Left lobe of liver (tissue), 2 donors: Measurements from ENCODE around the gene PLA2G2F. TPM values are rescaled to one million over a fixed set of nuclear protein-coding genes. Genes with fewer than 3 reads are reported as not detected.
A peak's percentile ranks its signal among the peaks of the same experiment; 100 is the strongest.
"Not testable (repeated sequence)": the region's sequence is repeated elsewhere in the genome, so short reads cannot be mapped to it uniquely, and the experiment has no call there.

Experiments used
- ATAC-seq: fragments of 200-7000 bp; cut with Tn5 transposase; one replicate; pipeline ENCODE4 v1.9.1; 2020; ENCODE audit warnings: mild to moderate bottlenecking, moderate library complexity
- DNase-seq: peaks from one replicate; pipeline ENCODE4 v3.0.0-alpha.2; 2020; ENCODE audit warnings: low spot score
- total RNA-seq: library from RNA; stranded (reverse); gene quantifications from one replicate; pipeline ENCODE4 v1.2.1, GENCODE V29; 2021
- donor health status: DM: no; HTN: no; CAD: no; lungs with moderate emphysema.
- donor health status: DM: no; HTN: yes; CAD: no.

PLA2G2F gene
- total RNA-seq, 1 donor from 2014 or later = not detected

DNA sequence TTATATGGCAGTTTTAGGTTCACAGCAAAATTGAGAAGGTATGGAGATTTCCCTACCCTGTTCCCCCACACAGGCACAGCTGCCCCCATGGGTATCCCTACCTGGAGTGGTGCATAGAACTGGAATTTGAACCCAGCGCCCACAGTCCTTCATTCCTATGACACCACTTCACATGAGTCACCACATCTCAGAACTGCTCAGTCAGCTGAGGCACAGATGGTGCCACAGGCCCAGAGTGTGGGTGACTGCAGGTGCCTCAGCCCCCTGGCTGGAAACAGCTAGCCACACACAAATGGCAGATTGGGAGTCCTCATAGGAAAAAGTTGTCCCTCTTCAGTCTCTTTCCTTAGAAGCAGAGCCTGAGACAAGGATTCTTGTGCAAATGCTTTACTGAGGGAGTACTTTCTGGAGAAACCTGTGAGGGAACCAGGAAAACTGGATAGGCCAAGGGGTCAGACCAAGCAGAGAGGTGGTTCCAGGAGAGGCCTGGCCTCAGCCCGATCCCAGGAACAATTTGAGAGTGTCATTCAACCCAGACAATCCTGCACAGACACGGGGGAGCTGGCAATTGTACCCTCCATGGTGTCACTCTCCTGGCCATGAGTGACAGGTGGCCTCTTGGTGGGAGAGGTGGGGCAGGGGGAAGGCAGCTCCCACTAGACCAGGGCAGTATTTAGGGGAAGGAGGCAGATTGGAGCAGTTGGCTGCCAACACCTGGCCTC is 26.7 kb upstream of the PLA2G2F start:
- ATAC-seq (no peak), DNase-seq (no peak)

DNA sequence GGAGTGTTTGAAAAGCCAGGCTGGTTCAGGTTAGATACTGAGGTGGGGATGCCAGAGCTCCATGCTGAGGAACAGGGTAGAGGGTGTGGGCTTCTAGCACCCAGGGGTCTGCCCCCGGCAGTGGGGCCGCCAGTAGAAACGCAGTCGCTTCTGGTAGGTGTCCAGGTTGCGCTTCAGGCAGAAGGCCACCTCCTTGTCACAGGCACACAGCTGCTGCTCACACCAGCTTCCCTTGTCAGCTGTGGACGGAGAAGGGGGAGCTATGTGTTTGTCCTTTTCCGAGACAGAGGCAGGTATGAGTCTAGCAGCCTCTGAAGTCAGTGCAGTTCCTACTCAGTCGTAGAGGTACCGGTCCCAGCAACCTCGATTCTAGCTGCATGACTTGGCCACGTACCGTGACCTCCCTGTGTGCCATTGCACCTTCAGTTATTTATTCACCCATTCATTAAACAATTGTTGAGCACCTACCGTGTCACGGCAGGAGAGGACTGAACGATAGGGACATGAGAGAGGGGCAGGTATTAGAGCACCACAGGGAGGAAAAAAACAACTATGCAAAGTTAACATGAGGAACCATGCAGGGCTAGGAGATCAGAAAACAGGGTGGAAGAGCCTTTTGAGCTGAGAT is 25.0 kb upstream of the PLA2G2F start:
- ATAC-seq (no peak), DNase-seq (no peak)

DNA sequence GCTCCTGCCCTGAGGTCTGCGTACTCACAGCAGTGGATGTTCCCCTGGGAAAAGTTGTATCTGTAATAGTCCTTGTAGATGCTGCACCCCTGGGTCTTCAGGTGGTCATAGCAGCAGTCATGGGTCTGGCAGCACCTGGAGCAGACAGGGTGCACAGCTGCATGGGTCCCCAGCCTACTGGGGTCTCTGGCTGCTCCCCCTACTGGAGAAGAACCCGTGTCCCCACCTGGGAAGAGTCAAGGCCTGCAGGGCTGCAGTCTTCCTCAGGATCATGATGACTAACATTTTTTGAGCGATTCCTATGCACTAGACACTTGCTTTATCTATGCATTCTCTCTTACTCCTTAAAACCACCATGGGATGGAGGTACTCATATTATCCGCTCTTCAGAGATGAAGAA is 23.6 kb upstream of the PLA2G2F start:
- DNase-seq = no peak

DNA sequence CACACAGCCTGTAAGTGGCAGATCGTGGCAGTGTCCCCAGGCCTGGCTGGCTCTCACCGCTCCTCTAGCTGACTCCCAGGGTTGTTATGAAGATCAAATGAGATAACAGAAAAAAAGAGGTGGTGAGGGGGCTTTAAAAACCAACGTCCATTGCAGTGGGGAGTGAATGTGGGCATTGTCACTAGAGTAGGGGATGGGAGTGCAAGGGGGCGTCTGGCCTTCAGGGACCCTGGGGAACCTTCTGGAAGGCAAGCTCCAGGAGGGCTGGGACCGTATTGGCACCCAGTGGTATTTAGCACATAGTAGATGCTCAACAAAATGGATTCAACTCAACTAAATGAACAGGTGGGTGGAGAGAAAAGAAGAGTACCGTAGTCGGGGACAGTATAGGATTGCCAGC is 23.2 kb upstream of the PLA2G2F start:
- no peak for DNase-seq
- no peak for ATAC-seq

More for the DNA sequence above, 23.6 kb upstream of the PLA2G2F start:
- ATAC-seq = no peak

DNA sequence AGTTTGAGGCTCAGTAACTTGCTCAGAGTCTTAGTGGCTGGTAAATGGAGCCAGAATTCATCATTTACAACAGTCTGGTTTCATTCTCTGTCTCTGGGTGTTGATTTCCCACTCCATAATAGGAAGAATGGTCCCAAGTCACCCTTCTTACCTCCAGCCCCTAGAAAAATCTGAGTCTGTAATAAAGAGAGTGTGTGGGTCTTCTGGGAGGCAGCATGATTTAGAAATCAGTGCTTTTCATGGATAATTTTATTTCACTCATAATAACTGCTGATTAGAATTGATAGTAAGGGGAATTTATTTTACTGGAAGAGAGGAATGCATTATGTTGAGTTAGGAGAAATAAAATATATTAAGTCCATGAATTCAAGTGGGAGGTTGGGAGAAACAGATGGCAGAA is 21.9 kb upstream of the PLA2G2F start:
- no peak for DNase-seq

DNA sequence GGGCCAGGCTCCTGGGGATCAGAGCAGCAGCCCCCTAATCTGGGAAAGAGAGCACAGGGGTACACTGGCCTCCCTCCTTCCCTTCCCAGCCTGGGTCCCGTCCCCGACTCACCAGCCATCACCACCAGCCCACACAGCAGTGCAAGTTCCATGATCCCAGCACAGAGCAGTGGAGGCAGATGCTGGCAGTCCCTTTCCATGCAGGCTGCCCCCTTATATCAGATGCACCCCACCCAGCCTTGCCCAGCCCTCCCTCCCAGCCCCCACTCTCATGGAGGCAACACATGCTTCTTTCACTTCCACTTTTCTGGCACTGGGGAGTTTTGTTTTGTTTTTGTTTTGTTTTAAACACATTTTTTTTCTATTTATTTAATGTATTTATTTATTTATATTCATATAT is 19.8 kb upstream of the PLA2G2F start, which contains the start of gene PLA2G2D:
Gene PLA2G2D (minus strand): TSS at position 190 of the 400 bp plus-strand sequence. CDS start 38 bp downstream, at position 152.
- no peak for ATAC-seq
- DNase-seq = no peak

More for the DNA sequence above, 21.9 kb upstream of the PLA2G2F start:
- no peak for ATAC-seq

DNA sequence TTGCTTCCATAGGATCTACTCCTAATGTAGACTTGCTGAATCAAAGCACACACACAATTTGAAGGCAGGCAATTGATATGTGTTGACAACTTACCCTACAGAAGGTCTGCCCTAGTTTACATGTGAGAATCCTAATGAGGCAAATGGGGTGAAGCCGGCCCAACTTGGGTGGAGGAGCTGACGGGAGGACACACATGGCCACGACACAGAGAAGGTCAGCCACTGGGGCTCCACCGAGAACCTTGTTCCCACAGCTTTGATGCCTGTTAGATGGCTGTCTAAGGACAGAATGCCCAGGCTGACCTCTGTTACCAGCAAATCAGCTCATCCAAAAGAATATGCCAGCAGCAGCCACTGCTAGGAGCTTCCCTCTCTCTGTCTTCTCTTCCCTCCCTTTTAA is 18.3 kb upstream of the PLA2G2F start:
- no peak for ATAC-seq
- no peak for DNase-seq

DNA sequence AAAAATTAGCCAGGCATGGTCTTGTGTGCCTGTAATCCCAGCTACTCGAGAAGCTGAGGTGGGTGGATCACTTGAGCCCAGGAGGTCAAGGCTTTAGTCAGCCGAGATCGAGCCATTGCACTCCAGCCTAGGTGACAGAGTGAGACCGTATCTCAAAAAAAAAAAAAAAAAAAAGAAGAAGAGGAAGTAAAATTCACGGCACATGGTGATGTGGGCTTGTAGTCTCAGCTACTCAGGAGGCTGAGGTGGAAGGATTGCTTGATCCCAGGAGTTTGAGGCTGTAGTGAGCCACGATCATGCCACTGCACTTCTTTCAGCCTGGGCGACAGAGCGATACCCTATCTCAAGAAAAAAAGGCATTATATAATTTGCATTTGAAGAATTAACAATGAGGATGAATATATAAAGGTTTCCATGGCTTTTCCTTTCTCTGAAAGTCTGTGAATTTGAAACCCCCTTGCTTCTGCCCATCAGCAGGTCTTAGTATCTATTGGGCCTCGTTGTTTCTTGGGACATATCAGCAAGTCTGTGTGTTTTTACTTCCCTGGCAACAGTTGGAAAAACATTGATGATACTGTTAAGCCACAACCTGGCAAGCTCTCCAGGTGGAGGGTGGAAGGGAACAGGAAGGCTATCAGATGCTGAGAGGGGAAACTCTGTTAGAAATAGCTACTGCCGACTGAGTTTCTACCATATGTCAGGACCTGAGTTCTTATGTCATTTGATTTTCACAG is 15.2 kb upstream of the PLA2G2F start:
- DNase-seq = no peak
- ATAC-seq = no peak

DNA sequence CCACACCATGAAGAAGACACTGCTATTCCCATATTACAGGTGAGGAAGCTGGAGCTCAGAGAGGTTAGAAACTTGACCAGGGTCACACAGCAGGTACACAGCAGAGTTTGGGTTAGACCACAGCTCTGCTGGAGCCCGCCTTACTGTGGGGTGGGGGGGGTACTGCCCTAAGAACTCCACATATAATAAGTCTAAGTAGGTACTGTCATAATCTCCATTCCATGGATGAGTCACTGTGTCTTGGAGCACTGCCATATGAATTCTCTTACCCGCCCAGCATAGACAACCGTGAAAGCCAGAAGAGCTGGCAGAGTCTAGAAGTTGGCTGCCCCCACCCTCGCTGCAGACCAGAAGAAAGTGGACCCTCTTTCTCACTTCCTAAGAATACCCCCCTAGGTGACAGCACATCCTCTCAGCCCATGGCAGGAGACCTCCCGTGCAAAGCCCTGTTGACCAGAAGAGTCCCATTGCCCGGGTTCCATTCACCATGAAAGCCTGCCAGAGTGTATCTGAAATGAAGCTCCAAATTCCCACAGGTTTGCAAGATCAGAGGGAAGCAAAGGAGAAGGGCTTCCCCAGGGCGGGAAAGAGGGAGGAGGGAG is 14.6 kb upstream of the PLA2G2F start:
- ATAC-seq (peak; percentile 26), DNase-seq (no peak)

DNA sequence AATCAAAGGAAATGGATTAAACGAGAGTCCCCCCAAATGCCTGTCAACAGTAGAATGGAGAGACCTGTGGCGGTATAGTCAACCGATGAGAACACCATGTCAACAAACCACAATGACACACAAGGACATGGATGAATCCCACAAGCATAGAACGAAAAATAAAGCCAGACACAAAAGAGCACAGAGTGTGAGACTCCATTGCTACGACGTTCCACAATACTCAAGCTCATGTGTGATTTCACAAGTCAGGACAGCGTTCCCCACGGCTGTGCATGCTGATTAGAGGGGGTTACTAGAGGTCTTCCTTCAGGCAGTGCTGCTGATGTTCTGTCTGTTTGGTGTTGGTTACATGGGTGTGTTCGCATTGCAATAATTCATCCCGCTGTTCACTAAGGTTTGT is 14.0 kb upstream of the PLA2G2F start:
- DNase-seq (no peak), ATAC-seq (peak; percentile 26)

DNA sequence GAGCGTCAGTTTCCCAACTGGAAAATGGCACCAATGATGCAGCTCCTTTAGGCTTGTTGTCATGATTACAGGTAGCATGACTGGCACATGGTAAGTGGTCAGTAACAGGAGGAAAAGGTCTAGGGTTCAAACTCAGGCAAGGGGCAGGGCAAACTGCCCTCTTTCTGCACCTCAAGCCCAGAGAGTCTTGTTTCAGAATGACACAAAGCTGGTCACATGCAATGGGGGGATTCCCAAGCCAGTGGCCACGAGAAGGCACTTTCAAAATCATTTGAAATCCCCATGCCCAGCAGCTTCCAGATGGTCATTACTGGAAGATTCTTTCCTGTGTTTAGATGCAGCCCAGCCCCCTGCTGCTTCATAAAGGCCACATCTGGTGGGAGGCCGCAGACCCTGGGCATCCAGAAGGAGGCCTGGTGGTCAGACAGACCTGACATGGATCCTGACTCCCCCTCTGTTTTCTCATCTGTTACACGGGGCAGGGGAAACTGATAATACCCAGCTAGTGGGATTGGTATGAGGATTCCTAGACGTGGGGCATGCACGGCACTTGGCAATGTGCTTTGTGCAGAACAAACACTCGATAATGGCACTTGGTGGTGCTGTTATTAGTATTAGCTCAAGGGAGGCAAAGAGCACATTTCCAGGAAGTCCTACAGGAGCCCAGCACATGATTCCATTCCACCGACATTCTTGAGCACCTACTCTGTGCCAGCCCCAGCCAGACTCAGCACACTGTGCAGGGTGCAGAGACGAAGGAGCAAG is 12.9 kb upstream of the PLA2G2F start:
- DNase-seq = no peak
- no peak for ATAC-seq

DNA sequence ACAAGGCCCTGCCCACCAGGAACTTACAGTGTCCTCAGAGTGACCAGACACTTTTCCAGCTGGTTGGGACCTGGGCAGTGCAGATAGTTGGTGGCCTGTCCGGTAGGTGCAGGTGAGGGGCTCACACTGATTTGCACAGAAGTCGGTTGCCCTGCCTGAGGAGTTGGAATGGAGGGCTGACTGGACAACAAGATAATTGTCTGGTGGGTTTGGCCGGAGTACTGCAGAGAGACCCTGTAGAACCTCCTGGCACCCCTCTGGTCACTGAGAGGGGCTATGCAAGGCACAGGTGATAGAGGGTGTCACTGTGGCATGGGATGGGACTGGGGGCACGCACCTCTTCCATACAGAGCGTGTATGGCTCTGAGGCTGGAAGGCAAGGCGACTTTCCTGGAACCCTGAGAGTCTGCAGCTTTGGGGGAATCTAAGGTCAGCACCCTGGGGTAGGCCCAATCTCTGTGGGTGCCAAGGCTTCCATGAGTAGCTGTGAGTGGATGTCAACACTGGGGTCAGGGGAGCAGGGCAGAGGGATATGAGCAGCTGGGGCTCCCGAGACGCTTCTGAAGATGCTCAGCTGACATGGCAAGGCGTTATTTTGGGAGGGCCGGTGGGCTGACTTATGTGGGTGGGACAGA is 12.2 kb upstream of the PLA2G2F start:
- DNase-seq (no peak), ATAC-seq (no peak)

DNA sequence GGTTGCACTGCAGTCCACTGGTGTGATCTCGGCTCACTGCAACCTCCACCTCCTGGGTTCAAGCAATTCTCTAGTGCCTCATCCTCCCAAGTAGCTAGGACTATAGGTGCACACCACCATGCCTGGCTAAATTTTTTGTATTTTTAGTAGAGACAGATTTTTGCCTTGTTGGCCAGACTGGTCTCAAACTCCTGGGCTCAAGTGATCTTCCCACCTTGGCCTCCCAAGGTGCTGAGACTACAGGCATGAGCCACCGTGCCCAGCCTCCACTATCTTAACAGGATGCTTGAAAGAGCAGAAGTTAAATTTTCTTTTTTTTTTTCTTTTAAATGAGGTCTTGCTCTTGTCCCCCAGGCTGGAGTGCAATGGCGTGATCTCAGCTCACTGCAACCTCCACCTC is 8.6 kb upstream of the PLA2G2F start:
- not testable (repeated sequence) for ATAC-seq, DNase-seq

DNA sequence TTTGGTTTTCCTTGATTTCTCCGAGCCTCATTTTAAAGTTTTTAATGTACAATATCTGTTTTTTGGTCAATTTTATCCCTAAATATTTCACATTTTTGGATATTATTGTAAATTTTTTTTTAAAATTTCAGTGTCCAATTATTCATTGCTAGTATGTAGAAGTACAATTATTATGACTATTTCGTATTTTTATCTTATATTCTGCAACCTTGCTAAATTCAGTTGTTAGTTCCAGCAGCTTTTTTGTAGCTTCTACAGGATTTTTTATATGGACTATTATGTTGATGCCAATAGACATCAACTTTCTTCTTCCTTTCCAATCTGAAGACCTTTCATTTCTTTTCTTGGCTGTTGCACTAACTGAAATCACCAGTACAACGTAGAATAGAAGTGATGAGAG is 4.1 kb upstream of the PLA2G2F start:
- ATAC-seq = no peak

DNA sequence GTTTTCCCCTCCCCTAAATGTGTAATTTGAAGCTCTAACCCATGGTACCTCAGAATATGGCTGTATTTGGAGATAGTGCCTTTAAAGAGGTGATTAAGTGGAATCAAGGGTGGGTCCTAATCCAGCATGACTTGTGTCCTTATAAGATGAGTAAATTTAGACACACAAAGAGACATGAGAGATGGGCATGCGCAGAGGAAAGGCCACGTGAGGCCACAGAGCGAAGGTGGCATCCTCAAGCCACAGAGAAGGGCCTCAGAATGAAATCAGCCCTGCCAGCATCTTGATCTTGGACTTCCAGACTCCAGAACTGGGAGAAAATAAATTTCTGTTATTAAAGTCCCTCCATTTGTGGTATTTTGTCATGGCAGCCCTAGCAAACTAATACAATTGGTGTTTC is 2.9 kb upstream of the PLA2G2F start:
- ATAC-seq (no peak), DNase-seq (no peak)

More for the DNA sequence above, 4.1 kb upstream of the PLA2G2F start:
- DNase-seq = no peak

DNA sequence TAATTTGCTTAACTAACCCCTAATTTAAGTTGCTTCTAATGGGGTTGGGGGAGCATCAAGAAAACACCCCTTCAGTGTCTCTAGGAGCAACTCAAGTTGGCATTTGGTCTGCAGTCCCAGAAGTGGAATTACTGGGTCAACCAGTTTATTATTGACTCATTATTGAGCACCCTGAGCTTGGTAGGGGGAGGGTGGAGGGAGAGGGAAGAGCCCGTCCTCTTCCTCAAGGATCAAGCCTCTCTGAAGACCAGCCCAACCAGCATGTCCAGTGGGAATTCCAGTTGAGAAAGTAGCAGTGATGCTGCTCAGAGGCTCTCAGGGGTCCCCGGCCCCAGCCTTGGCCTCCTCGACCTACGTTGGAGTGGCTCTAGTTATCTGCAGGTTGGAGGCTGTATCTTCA is 2.1 kb upstream of the PLA2G2F start:
- DNase-seq (no peak), ATAC-seq (no peak)

DNA sequence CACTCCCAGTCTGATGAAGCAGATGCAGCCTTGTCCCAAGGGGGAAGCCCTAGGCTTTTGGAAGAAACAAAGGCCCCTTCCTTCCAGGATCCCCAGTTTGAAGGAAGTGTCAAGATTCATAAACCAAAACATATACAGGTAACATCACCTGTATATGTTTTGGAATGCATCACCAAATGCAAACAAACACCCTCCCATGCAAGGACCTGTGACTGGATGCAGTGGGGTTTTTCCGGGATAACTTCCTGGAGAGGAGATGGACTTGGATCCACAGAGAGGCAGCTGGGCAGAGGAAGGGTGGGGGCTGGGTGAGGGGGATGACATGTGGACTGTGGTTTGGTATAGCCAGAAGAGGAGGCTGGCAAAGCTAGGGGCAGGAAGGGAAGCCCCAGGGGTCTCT is 1.5 kb upstream of the PLA2G2F start:
- no peak for DNase-seq
- no peak for ATAC-seq

DNA sequence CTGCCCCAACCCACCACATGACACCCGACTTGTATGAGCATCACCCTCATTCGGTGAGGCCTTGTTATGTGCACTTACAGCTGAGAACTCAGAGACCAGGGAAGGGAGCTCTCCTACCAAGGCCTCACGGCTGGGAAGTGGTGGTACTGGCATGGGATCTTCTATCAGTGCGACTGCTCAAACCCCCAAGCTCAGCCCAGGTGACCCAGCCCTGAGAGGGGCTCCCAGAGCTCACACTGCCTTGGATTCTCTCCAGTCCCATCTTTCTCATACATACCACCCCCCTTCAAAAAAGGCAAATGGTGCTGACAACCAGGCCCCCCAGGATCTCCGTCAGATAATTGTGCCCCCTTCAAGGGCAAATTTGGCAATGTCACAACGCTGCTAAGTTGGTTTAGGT is 777 bp upstream of the PLA2G2F start:
- ATAC-seq = no peak
- DNase-seq = no peak

DNA sequence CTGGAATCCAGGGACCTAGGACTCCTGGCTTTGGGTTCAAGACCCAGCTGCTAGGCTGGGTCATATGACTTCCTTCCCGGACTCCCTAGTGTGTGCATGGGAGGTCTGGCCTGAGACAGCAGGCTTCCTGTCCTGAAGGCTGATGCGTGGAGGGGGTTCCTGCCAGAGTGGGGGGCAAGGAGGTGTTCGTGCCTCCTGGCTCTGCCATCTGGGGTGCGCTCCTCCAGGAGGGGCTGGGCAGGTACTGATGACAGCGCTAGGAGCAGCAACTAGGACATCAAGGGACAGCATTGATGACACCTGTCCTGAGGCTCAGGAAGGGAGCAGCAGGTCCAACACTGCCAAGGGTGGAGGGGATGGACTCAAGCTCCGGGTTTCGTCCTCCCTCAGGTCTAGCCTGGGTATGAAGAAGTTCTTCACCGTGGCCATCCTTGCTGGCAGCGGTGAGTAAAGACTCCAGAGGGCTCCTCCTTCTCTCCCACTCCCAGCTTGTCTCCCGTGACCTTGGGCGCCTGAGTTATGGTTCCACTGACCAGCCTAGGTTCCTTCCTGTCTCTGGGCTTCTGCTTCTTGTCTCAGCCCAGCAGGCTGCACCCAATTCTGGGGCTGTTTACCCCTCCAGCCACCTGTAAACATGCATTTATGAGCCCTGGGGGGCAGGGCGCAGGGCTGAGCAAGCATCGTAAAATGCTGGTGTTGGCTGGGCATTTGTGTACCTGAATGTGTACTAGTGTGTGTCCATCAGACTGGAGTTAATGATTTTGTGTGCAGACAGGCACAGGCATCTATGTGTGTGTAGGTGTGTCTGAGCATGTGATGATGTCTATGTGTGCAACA is 871 bp downstream of the PLA2G2F start:
- DNase-seq (no peak), ATAC-seq (no peak)
